HepG2 (cell line): ENCODE measurements around the gene CLDN7. TPM values are rescaled to one million over a fixed set of nuclear protein-coding genes. Genes with fewer than 3 reads are reported as not detected.
A peak's percentile ranks its signal among the peaks of the same experiment; 100 is the strongest.

Experiments used
- BHLHE40 ChIP-seq: IDR thresholded peaks from 2 replicates; pipeline ENCODE4 v1.6.1; 2011; ENCODE audit warnings: low read length, improper control_type of control experiment
- GABPB1 ChIP-seq: IDR thresholded peaks from 2 replicates; pipeline ENCODE4 v1.6.1; 2016; ENCODE audit warnings: mild to moderate bottlenecking, missing genetic modification reagents, moderate library complexity, missing compliant biosample characterization
- MAZ ChIP-seq, 2 experiments: sonication (generic) in 1 of 2; formaldehyde crosslinking in 1 of 2; IDR thresholded peaks; 2 replicates each; pipeline versions ENCODE4 v1.5.0 to v1.6.1; 2012 to 2020; ENCODE audit warnings: low read depth in 2 of 2, mild to moderate bottlenecking in 2 of 2, borderline replicate concordance in 1 of 2, improper control_type of control experiment in 1 of 2, low read length in 1 of 2, missing genetic modification reagents in 1 of 2, moderate library complexity in 1 of 2
- POLR2A ChIP-seq, 2 experiments: IDR thresholded peaks; 2 replicates each; pipeline ENCODE4 v1.6.1; 2011; ENCODE audit warnings: low read depth in 2 of 2, low read length in 2 of 2, mild to moderate bottlenecking in 1 of 2, moderate library complexity in 1 of 2; ENCODE audit not compliant: insufficient read depth in 1 of 2
- SATB2 ChIP-seq: sonication (generic); formaldehyde crosslinking; IDR thresholded peaks from 2 replicates; pipeline ENCODE4 v1.5.0; 2020; ENCODE audit warnings: missing genetic modification reagents
- THAP11 ChIP-seq: IDR thresholded peaks from 2 replicates; pipeline ENCODE4 v1.6.1; 2016; ENCODE audit warnings: missing biosample characterization, missing genetic modification reagents
- ZBTB20 ChIP-seq: sonication (generic); formaldehyde crosslinking; IDR thresholded peaks from 2 replicates; pipeline ENCODE4 v1.8.1; 2023; ENCODE audit warnings: missing genetic modification reagents, low read depth, mild to moderate bottlenecking, borderline replicate concordance
- ZNF878 ChIP-seq: sonication (generic); formaldehyde crosslinking; IDR thresholded peaks from 2 replicates; pipeline ENCODE4 v1.8.1; 2023; ENCODE audit warnings: mild to moderate bottlenecking, missing genetic modification reagents, moderate library complexity
- polyA plus RNA-seq, 8 experiments: library from polyadenylated mRNA; depleted of rRNA in 3 of 8; stranded (reverse) in 7 of 8; unstranded in 1 of 8; fragments of >200 nt; fragmentation: Illumina TruSeq in 4 of 8; extraction: Trizol in 4 of 8; gene quantifications; 2 replicates each; pipeline versions ENCODE4 v1.2.1 to v1.2.3, GENCODE V29; 2011 to 2016; ENCODE audit warnings: low read depth in 4 of 8, missing spikeins in 1 of 8, mixed read lengths in 1 of 8; ENCODE audit not compliant: insufficient read depth in 1 of 8
- total RNA-seq, 5 experiments: library from RNA; depleted of rRNA; stranded (reverse); fragments of >200 nt; fragmentation: Illumina TruSeq; extraction: Trizol; gene quantifications; 2 replicates each; pipeline ENCODE4 v1.2.3, GENCODE V29; 2016; ENCODE audit warnings: low read depth in 1 of 5
- TF ChIP-seq, protein P1 (sequence below): IDR thresholded peaks from 2 replicates; pipeline ENCODE4 v1.6.1; 2018; ENCODE audit warnings: missing genetic modification reagents, mild to moderate bottlenecking, missing compliant biosample characterization
- TF ChIP-seq, protein P2 (sequence below): sonication (generic); formaldehyde crosslinking; IDR thresholded peaks from 2 replicates; pipeline ENCODE4 v1.8.0; 2022; ENCODE audit warnings: mild to moderate bottlenecking, missing genetic modification reagents; ENCODE audit not compliant: insufficient replicate concordance
- TF ChIP-seq, protein P3 (sequence below): sonication (generic); formaldehyde crosslinking; IDR thresholded peaks from 2 replicates; pipeline ENCODE4 v1.5.1; 2020; ENCODE audit warnings: mild to moderate bottlenecking, missing genetic modification reagents, moderate library complexity
- TF ChIP-seq, protein P4 (sequence below): sonication (generic); formaldehyde crosslinking; IDR thresholded peaks from 2 replicates; pipeline ENCODE4 v1.5.0; 2020; ENCODE audit warnings: mild to moderate bottlenecking, missing genetic modification reagents, borderline replicate concordance
- TF ChIP-seq, protein P5 (sequence below): sonication (generic); formaldehyde crosslinking; IDR thresholded peaks from 2 replicates; pipeline ENCODE4 v1.8.0; 2022; ENCODE audit warnings: mild to moderate bottlenecking, missing genetic modification reagents, moderate library complexity
- TF ChIP-seq, protein P6 (sequence below): IDR thresholded peaks from 2 replicates; pipeline ENCODE4 v1.6.1; 2012; ENCODE audit warnings: low read depth, low read length, improper control_type of control experiment

Gene CLDN7
- total and polyA plus RNA-seq, 2 of the 13 experiments (the other 11 are each of a cell fraction or from before 2014, with no cell fraction given) = not detected

DNA sequence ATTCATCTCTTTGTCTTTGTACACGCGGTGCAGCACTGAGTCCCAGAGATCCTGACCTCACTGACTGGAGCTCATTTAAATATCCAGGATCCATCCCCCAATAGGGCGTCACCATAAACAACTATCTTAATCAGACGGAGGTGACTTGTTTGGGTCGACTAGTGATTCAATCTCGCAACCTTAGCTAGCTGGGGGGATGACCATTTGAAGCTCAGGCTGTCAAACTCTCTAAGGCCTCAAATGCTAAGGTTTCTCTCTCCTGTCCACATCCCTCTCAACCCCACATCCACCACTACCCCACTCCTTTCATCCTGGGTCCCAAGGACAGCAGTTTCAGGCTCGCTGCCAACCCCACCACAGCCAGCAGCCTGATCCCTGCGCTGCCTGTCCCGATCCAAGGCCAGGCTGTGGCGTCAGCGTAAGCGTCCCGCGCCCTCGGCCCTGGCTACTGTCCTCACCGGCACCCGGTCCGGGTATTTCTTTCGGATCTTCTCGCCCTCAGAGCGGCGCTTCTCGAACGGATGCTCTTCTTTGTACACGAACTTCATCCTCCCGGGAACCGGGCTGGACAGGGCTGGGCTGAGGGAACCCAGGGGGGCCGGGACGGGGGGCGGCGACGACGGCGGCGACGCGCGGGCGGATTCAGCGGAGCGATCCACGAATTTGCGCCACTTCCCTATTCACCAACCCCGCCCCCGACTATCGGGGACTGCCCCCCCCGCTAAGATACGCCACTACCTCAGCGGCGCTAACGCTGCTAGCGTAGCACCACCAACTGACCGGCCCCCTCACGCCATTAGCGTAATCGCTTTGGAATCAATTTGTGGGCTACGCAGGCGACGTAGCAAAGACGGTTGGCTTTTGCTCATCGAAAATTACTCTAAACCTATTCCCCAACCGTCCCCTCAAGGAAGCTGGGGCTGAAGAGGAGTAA, 20.2 kb downstream of the CLDN7 start, which contains the start of gene GABARAP (continued):
- peak; percentile 38; the same call in 1 of the 2 replicates for TF ChIP-seq ZNF878
- peak; percentile 23; the same call in 1 of the 2 replicates for TF ChIP-seq BHLHE40
- TF ChIP-seq POLR2A (IDR thresholded peaks at IDR 0.05; ENCODE audit: insufficient read depth in 1 of 2, low read depth in 2 of 2, low read length in 2 of 2) = peak; percentile 40 to 48; a peak in 3 of 4 replicates
- TF ChIP-seq SATB2 (CRISPR knock-in tag) = no peak
- 0 out of 2 replicates have a peak, but pooled peaks have one; percentile 54 for TF ChIP-seq ZBTB20 (CRISPR knock-in tag)
- TF ChIP-seq, protein P1, sequence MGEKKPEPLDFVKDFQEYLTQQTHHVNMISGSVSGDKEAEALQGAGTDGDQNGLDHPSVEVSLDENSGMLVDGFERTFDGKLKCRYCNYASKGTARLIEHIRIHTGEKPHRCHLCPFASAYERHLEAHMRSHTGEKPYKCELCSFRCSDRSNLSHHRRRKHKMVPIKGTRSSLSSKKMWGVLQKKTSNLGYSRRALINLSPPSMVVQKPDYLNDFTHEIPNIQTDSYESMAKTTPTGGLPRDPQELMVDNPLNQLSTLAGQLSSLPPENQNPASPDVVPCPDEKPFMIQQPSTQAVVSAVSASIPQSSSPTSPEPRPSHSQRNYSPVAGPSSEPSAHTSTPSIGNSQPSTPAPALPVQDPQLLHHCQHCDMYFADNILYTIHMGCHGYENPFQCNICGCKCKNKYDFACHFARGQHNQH (CRISPR knock-in tag) = peak; percentile 20; the same call in 1 of the 2 replicates
- TF ChIP-seq, protein P2, sequence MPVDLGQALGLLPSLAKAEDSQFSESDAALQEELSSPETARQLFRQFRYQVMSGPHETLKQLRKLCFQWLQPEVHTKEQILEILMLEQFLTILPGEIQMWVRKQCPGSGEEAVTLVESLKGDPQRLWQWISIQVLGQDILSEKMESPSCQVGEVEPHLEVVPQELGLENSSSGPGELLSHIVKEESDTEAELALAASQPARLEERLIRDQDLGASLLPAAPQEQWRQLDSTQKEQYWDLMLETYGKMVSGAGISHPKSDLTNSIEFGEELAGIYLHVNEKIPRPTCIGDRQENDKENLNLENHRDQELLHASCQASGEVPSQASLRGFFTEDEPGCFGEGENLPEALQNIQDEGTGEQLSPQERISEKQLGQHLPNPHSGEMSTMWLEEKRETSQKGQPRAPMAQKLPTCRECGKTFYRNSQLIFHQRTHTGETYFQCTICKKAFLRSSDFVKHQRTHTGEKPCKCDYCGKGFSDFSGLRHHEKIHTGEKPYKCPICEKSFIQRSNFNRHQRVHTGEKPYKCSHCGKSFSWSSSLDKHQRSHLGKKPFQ (CRISPR knock-in tag) = peak; percentile 13
- TF ChIP-seq, protein P3, sequence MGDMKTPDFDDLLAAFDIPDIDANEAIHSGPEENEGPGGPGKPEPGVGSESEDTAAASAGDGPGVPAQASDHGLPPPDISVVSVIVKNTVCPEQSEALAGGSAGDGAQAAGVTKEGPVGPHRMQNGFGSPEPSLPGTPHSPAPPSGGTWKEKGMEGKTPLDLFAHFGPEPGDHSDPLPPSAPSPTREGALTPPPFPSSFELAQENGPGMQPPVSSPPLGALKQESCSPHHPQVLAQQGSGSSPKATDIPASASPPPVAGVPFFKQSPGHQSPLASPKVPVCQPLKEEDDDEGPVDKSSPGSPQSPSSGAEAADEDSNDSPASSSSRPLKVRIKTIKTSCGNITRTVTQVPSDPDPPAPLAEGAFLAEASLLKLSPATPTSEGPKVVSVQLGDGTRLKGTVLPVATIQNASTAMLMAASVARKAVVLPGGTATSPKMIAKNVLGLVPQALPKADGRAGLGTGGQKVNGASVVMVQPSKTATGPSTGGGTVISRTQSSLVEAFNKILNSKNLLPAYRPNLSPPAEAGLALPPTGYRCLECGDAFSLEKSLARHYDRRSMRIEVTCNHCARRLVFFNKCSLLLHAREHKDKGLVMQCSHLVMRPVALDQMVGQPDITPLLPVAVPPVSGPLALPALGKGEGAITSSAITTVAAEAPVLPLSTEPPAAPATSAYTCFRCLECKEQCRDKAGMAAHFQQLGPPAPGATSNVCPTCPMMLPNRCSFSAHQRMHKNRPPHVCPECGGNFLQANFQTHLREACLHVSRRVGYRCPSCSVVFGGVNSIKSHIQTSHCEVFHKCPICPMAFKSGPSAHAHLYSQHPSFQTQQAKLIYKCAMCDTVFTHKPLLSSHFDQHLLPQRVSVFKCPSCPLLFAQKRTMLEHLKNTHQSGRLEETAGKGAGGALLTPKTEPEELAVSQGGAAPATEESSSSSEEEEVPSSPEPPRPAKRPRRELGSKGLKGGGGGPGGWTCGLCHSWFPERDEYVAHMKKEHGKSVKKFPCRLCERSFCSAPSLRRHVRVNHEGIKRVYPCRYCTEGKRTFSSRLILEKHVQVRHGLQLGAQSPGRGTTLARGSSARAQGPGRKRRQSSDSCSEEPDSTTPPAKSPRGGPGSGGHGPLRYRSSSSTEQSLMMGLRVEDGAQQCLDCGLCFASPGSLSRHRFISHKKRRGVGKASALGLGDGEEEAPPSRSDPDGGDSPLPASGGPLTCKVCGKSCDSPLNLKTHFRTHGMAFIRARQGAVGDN (CRISPR knock-in tag) = peak; percentile 76
- TF ChIP-seq, protein P4, sequence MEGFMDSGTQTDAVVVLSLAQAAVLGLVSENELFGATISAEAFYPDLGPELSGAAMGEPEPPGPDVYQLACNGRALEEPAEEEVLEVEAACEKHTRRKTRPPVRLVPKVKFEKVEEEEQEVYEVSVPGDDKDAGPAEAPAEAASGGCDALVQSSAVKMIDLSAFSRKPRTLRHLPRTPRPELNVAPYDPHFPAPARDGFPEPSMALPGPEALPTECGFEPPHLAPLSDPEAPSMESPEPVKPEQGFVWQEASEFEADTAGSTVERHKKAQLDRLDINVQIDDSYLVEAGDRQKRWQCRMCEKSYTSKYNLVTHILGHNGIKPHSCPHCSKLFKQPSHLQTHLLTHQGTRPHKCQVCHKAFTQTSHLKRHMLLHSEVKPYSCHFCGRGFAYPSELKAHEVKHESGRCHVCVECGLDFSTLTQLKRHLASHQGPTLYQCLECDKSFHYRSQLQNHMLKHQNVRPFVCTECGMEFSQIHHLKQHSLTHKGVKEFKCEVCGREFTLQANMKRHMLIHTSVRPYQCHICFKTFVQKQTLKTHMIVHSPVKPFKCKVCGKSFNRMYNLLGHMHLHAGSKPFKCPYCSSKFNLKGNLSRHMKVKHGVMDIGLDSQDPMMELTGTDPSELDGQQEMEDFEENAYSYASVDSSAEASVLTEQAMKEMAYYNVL (CRISPR knock-in tag) = 0 out of 2 replicates have a peak, but pooled peaks have one; percentile 49
- TF ChIP-seq, protein P5, sequence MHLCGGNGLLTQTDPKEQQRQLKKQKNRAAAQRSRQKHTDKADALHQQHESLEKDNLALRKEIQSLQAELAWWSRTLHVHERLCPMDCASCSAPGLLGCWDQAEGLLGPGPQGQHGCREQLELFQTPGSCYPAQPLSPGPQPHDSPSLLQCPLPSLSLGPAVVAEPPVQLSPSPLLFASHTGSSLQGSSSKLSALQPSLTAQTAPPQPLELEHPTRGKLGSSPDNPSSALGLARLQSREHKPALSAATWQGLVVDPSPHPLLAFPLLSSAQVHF = peak; percentile 36; the same call in 1 of the 2 replicates
- TF ChIP-seq, protein P6, sequence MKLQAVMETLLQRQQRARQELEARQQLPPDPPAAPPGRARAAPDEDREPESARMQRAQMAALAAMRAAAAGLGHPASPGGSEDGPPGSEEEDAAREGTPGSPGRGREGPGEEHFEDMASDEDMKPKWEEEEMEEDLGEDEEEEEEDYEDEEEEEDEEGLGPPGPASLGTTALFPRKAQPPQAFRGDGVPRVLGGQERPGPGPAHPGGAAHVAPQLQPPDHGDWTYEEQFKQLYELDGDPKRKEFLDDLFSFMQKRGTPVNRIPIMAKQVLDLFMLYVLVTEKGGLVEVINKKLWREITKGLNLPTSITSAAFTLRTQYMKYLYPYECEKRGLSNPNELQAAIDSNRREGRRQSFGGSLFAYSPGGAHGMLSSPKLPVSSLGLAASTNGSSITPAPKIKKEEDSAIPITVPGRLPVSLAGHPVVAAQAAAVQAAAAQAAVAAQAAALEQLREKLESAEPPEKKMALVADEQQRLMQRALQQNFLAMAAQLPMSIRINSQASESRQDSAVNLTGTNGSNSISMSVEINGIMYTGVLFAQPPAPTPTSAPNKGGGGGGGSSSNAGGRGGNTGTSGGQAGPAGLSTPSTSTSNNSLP = 0 out of 2 replicates have a peak, but pooled peaks have one; percentile 12
- TF ChIP-seq MAZ (IDR thresholded peaks at IDR 0.05; ENCODE audit: borderline replicate concordance, low read depth, low read length) = 0 out of 2 replicates have a peak, but pooled peaks have one; percentile 49
- TF ChIP-seq MAZ (CRISPR knock-in tag; IDR thresholded peaks at IDR 0.05; ENCODE audit: low read depth) = peak; percentile 72; the same call in 1 of the 2 replicates
- TF ChIP-seq THAP11 = peak; percentile 76
- TF ChIP-seq GABPB1 = peak; percentile 80
